CMK (cell line): ENCODE measurements around the gene SLC26A9.
"Not testable (repeated sequence)": the region's sequence is repeated elsewhere in the genome, so short reads cannot be mapped to it uniquely, and the experiment has no call there.

ENCODE experiments used
- DNase-seq: peaks from one replicate; pipeline ENCODE4 v3.0.0-alpha.2; 2010; ENCODE audit warnings: low read depth

SLC26A9 gene

GRCh38 chr1:205926213-205926612 is 17.0 kb downstream of the SLC26A9 start:
- no peak for DNase-seq

DNA sequence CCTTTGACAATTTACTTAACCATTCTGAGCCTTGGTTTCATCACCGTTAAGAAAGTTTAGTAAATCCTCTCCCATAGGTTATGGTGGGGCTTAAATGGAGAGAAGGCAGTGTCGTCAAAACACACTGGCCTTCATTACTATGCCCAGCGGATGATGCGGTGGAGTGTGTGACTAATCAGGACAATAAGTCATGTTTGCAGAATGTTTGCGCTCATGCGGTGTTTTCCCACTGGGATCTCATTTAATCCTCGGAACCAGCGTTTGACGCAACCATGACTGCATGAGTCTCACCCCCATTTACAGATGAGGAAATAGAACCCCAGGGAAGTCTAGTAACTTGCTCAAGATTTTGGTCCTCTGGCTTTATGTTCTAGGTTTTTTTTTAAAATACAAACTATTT is 17.5 kb downstream of the SLC26A9 start:
- DNase-seq = no peak

DNA sequence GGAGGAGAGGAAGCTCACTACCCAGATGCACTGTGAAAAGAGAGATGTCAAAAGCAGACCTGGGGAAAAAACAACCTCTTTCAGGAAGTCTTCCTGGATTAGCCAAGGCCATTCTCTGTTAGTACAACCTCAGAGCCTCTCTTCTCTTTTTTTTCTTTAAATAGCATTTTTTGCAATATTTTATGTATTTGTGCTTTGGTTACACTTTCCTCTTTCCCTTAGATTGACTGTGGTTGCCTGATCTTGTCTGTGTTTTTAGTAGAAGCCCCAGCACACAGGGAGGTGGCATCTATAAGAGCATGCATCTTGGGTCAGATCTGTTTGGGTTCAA is 18.8 kb downstream of the SLC26A9 start:
- no peak for DNase-seq

GRCh38 chr1:205923651-205924459 is 19.4 kb downstream of the SLC26A9 start:
- no peak for DNase-seq

- no peak for DNase-seq
Observed at GRCh38 chr1:205922806-205923205, 20.4 kb downstream of the SLC26A9 start.

DNA sequence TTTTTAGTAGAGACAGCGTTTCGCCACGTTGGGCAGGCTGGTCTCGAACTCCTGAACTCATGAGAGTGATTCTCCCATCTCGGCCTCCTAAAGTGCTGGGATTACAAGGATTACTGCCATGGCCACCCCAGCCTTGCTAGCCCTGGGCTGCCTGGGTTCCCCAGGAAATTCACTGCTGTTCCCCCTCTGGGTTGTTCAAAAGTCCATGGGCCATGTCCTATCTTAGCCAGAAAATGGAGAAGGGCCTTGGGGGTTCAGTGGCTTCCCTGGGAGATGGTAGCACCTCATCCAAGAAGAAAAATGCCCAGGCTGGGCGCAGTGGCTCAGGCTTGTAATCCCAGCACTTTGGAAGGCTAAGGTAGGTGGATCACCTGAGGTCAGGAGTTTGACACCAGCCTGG is 20.9 kb downstream of the SLC26A9 start:
- no peak for DNase-seq

- DNase-seq = no peak
Observed at GRCh38 chr1:205921570-205921909, 21.7 kb downstream of the SLC26A9 start.

DNA sequence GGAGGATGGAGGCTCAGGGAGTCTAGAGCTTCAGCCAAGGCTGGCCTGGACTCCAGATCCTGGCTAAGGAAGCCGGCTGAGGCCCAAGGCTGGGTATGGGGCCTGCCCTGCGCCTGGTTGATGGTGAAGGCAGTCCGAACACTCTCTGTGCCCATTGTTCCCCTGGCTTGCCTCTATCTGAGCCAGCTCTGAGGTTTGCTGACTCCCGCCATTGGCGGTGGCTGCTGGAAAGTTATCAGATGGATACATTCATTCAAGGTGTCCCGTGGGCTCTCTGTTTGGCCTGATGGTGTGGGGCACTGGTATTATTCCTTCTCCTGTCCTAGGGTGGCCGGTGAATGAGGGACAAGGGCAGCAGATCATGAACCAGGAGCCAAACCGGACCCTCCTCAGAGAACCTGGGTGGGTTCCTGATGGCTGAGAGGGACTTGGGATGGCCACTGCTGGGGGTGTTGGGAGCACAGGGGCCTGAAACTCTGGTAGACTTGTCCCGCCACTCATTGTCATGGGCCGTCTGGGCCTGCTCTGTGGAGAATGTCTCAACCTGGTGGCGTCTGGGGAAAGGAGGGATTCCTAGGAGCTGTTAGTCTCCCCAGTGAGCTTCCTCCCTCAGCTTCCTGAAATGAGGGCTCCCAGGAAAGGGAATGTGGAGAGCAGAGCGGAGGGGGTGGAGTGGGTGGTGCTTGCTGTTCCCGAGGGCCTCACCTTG is 22.2 kb downstream of the SLC26A9 start:
- DNase-seq = no peak

DNA sequence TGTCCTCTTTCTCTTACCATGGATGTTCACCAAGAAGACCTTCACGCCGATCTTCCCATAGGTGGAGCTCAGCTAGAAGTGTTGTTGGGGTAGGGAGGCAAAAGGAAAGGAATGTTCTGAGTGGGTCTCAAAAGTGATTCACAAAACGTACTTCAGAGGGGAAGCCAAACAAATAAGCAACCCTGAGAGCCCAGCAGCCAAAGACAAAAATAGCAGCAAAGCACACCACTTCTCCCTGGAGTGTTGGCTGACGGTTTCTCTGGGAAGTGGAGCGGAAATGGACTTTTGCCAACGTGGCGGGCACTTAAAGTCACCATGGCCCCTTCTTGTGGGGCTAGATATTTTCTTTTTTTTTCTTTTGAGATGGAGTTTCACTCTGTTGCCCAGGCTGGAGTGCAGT is 23.1 kb downstream of the SLC26A9 start:
- no peak for DNase-seq

- peak; percentile 52 for DNase-seq
Observed at GRCh38 chr1:205918955-205919746, 24.1 kb downstream of the SLC26A9 start.

GRCh38 chr1:205917466-205918238 is 25.6 kb downstream of the SLC26A9 start:
- no peak for DNase-seq

GRCh38 chr1:205916541-205916940 is 26.7 kb downstream of the SLC26A9 start:
- no peak for DNase-seq

- no peak for DNase-seq
Observed at GRCh38 chr1:205915354-205915990, 27.8 kb downstream of the SLC26A9 start.

GRCh38 chr1:205914730-205915129 is 28.5 kb downstream of the SLC26A9 start:
- DNase-seq = no peak

GRCh38 chr1:205914155-205914507 is 29.1 kb downstream of the SLC26A9 start:
- DNase-seq = no peak

DNA sequence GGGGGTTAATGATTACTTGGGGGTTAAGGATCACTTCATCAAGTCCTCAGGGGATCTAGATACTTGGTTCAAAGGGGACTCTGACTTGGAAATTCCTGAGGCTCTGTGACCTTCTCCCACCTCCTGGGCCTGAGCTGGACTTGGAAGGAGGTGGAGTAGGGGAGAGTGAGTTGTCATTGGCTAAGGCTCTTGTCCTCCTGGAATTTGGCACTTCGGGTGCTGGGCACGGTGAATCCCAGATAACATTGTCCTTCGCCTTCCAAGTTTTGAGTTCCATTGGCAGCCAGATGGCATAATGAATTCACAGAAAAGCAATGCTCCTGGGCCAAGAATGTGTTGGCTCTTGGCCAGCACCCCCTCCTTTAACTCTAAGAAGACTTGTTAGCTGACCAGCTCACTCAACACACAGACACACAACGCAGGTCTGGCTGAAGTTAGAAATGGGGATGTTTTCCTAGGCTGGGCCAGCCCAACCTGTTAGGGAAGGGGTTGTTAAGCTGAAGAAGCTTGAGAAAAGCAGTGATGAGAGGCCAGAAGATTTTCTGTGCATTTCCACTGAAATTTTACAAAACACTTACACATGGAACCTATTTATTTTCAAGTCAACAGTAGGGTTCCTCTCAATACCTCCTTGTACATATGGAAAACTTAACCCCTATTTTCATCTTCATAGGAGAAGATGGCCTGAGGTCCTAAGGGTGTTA is 29.7 kb downstream of the SLC26A9 start:
- DNase-seq = no peak

DNA sequence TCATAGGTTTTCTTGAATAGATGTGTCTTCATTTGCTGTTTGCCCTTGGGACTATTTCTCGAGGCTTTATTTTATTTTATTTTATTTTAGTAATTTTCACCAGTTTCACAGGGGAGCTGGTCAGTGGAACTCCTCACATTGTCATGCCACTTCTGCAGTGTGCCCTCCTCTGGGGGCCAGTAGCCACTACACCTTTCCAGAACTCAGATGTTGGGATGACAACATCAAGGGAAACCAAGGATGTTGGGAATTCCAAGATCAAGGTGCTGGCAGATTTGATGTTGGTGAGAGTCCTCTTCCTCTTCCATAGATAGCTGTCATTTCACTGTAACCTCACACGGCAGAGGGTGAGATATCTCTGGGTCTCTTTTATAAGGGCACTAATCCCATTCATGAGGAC is 35.5 kb downstream of the SLC26A9 start:
- DNase-seq = no peak

- not testable (repeated sequence) for DNase-seq
Observed at GRCh38 chr1:205905095-205905494, 38.2 kb downstream of the SLC26A9 start.

DNA sequence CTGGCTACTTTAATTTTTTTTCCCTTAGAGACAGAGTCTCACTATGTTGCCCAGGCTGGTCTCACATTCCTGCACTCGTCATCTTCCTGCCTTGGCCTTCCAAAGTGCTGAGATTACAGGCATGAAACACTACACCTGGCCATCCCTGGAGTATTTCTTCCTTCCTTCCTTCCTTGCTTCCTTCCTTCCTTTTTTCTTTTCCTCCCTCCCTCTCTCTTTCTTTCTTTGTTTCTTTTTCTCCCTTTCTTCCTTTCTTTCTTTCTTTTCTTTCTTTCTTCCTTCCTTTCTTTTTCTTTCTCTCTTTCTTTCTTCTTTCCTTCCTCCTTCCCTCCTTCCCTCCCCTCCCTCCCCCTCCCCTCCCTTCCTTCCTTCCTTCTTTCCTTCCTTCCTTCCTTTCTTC is 46.9 kb downstream of the SLC26A9 start:
- DNase-seq = no peak

DNA sequence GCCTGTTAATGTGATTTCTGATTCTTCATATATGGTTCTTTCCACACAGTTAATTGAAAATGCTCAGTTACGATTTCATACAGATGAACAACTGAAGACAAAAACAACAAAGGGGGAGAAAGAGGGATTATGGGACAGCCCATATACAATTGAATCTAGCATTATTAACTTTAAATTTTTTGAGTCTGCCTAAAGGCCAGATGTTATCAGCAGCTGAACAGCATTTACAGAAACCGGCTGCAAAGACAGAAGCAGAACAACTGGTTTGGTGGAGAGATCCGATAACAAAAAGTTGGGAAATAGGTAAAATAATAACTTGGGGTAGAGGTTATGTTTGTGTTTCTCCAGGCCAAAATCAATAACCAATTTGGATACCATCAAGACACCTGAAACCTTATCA is 49.1 kb downstream of the SLC26A9 start:
- not testable (repeated sequence) for DNase-seq

GRCh38 chr1:205892175-205892574 is 51.1 kb downstream of the SLC26A9 start:
- not testable (repeated sequence) for DNase-seq
